ENCODE data around the gene TMPRSS5.
"Not testable (repeated sequence)": the region's sequence is repeated elsewhere in the genome, so short reads cannot be mapped to it uniquely, and the experiment has no call there.

The TMPRSS5 gene

DNA sequence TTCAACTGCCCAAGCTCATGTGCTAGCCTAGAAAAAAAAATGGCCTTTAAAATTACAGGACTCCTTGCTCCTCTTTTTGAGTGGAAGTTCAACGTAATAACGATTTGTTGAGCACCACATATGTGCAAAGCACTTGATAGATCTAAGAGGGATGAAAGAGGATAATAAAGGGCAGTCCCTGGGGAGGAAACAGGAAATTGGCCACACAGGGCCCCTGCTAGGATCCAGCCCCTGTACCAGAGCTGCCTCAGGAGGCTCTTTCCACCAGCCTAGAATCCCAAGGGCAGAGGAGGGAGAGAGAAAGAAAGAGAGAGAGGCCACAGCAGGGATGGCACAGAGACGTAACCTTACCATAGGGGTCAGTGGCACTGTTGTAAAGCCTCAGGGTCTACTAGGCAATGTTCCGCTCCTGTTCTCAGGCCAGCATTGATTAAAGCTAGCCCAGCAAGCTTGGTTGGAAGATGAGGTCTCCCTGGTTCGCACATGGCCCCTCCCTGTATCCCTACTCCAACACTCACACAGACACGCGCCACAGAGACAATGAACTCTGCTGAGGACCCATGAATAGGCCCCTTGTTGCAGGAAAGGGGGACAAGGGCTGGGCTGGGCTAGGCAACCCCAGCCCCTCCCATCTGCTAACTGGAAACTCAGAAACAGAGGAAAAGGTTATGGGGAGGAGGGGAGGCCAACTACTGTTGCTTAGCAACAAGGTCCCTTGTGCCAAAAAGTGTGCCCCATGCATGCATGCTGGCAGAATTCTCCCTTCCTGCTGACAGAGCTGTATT, at the start of gene TMPRSS5:
Gene TMPRSS5 (minus strand): TSS at position 438 of the 785 bp plus-strand sequence. CDS start 84 bp downstream, at position 354.
- DNase-seq (ENCODE audit: low spot score), result peak; percentile 38

DNA sequence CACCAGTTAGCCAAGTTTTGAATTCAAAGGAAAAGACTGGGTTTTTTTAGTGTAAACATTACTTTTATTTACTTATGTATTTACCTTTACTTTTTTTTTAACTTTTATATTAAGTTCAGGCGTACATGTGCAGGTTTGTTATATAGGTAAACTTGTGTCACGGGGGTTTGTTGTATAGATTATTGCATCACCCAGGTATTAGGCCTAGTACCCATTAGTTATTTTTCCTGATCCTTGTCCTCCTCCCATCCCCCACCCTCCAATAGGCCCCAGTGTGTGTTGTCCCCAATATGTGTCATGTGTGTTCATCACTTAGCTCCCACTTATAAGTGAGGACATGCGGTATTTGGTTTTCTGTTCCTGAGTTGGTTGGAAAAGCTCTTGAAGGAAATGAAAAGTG, 46.8 kb upstream of the TMPRSS5 start:
- no peak for DNase-seq (ENCODE audit: low spot score)

GRCh38 chr11:113736323-113736722, 30.2 kb upstream of the TMPRSS5 start:
- DNase-seq (ENCODE audit: low spot score), result no peak

DNA sequence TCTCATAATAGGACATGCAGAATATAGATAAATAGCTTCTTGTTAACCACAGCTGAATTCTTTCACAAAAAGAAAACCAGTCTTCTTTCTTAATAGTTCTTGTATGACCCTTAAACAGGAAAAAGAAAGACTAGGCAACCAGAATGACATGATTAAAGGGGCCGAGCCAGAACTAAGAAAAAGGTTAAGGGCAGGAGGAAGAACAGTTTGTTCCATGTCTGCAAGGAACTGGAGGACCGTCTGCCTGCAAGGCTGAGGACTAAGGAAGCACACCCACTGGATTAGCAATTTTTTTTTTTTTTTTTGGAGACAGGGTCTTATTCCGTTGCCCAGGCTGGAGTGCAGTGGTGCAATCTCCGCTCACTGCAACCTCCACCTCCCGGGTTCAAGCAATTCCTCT, 26.0 kb upstream of the TMPRSS5 start:
- DNase-seq (ENCODE audit: low spot score), result no peak

DNA sequence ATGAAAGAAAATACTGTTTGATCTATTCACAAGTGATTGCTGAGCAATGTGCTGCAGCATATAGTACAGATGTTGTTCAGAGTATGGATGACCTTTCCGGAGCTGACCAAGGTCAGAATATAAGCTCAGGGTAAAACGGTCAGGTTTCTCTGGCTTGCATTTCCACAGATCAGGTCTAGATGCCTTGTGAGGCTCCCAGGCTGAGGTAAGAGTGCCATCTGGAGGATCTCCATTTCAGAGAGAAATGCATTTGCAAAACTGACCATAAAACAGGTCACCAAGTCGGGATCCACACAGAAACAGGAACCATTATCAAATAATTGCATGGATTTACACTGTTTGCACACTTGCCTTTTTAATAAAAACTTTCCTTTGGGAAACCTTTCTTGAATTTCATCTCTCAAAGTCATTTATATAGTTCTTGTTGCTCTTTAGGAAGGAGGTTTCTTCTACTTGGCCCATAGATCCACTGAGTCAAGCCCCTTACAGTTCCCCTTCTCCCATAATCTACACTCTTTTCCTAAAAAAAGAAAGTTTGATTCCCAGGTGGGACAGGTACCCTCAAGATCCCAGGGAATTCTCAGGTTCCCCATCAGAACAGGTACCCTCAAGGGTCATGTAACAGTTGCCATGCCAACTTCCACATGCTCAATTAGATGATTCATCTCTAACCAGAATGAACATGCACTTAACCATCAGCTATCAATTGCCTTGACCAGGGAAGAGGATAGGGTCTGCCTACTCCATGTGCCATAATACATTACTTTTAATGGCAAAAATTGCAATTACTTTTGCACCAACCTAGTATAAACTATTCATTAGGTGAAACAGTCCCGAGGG, 25.0 kb upstream of the TMPRSS5 start:
- DNase-seq (ENCODE audit: low spot score), result peak; percentile 68

GRCh38 chr11:113729456-113729855, 23.3 kb upstream of the TMPRSS5 start:
- no peak for DNase-seq (ENCODE audit: low spot score)

GRCh38 chr11:113728814-113729213, 22.7 kb upstream of the TMPRSS5 start:
- DNase-seq (ENCODE audit: low spot score), result no peak

DNA sequence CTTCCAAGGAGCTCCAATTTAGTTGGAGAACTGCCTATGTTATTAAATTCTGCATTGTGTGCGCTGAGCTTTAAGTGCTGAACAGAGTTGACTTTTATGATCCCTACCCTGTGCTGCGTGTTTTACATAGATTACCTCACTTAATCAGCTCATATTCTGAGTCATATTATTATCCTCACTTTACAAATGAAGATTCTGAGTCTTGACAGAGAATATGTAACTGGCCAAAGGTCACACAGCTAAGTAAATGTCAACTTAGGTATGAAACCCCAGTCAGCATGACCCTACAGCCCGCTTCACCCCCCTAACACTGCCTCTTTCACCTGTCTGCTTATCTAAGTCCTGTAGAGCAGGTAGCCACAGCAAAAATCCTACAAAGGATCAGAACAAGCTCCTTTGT, 19.8 kb upstream of the TMPRSS5 start:
- no peak for DNase-seq (ENCODE audit: low spot score)

DNA sequence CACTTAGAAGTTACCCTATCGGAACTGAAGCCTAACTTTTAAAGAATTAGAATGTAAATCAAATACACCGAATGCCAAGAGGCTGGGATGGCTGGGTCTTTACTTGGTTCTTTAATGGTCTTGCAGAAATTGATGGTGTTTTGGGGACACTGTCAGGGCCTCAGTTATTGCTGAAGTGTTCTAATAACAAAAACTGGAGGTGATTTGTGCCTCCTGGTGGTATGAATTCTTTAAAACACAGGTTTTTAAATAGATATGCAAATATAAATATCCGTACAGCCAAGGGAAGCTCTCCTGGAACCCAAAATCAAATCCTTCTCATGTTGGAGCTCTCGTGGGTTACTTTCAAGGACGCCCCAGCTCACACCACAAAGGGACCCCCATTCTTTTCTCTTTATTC, 19.3 kb upstream of the TMPRSS5 start:
- no peak for DNase-seq (ENCODE audit: low spot score)

DNA sequence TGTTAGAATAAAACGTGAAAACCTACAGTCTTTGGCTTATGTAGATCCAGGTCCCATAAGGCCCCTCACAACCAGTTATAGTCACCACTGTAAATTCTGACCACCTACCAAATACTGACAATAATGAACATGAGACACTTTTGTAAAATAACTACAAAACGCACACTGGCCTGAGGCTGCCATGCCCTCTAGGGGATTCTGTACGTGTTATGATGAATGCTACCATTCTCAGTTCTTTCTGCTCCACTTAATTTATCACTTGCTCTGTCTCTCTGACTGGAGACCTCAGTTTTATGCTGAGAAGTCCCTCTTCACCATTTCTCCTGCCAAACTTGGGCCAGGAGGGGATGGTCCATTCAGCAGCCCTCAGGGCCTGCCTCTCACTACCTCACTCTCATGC, 18.7 kb upstream of the TMPRSS5 start:
- no peak for DNase-seq (ENCODE audit: low spot score)

DNA sequence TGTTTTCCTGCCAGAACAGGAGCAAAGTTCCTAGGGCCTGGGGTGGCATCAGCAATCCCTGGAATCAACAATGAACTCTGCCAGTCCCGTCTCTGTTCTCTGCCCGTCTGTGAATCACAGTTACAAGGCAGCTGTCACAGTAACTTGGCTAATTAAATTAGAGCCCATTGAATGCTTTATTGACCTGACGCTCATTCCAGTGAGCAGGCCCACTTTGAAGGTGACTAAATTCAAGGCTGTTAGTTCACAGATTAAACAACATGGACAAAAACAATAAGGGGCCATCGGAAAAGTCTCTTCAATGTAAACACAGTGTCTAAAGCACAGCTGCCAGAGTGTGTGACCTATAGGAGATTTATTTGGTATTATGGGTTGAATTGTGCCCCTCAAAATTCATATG, 17.7 kb upstream of the TMPRSS5 start:
- no peak for DNase-seq (ENCODE audit: low spot score)

- DNase-seq (ENCODE audit: low spot score), result no peak
These were observed 16.8 kb upstream of the TMPRSS5 start for GRCh38 chr11:113722934-113723333.

- DNase-seq (ENCODE audit: low spot score), result no peak
These were observed 16.1 kb upstream of the TMPRSS5 start for GRCh38 chr11:113722221-113722620.

- no peak for DNase-seq (ENCODE audit: low spot score)
These were observed 15.5 kb upstream of the TMPRSS5 start for GRCh38 chr11:113721462-113722066.

GRCh38 chr11:113720478-113720877, 14.4 kb upstream of the TMPRSS5 start:
- DNase-seq (ENCODE audit: low spot score), result not testable (repeated sequence)

- DNase-seq (ENCODE audit: low spot score), result no peak
These were observed 9.9 kb upstream of the TMPRSS5 start for GRCh38 chr11:113715882-113716625.

DNA sequence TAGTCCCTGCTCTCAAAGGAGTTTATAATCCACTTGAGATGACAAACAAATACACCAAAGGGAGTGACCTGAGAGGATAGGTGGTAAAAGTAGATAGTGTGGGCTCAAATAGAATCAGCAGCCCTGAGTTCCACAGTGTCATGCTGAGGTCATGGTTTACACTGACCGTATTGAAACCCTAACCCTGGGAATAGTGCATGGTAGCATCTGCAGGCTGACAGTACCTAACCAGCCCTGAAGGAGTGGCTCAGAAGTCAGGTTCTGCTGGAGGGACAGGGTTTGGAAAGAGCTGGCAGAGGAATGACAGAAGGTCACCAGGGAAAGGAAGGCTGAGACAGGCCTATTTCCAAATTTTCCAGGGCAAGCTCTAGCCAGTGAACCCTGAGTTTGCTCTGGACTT, 9.2 kb upstream of the TMPRSS5 start:
- DNase-seq (ENCODE audit: low spot score), result no peak

- DNase-seq (ENCODE audit: low spot score), result no peak
These were observed 4.9 kb upstream of the TMPRSS5 start for GRCh38 chr11:113710989-113711388.

GRCh38 chr11:113703551-113703950, 2.6 kb downstream of the TMPRSS5 start:
- not testable (repeated sequence) for DNase-seq (ENCODE audit: low spot score)

- DNase-seq (ENCODE audit: low spot score), result no peak
These were observed 4.6 kb downstream of the TMPRSS5 start for GRCh38 chr11:113701491-113701890.

GRCh38 chr11:113698515-113698914, 7.6 kb downstream of the TMPRSS5 start:
- no peak for DNase-seq (ENCODE audit: low spot score)
